ENCODE data around the gene CFC1.
A peak's percentile ranks its signal among the peaks of the same experiment; 100 is the strongest.
"Not testable (repeated sequence)": the region's sequence is repeated elsewhere in the genome, so short reads cannot be mapped to it uniquely, and the experiment has no call there.

Gene CFC1

GRCh38 chr2:130582970-130583369 lies 16.4 kb downstream of the CFC1 start:
- FAIRE-seq, result not testable (repeated sequence)

GRCh38 chr2:130581491-130581890 lies 17.9 kb downstream of the CFC1 start:
- not testable (repeated sequence) for FAIRE-seq

- FAIRE-seq, result not testable (repeated sequence)
These were observed 20.3 kb downstream of the CFC1 start for GRCh38 chr2:130579121-130579520.

- not testable (repeated sequence) for FAIRE-seq
These were observed 21.8 kb downstream of the CFC1 start for GRCh38 chr2:130577559-130577958.

GRCh38 chr2:130576209-130576784 lies 23.1 kb downstream of the CFC1 start:
- FAIRE-seq, result peak; percentile 86

- not testable (repeated sequence) for FAIRE-seq
These were observed 25.1 kb downstream of the CFC1 start for GRCh38 chr2:130574230-130574629.

- FAIRE-seq, result not testable (repeated sequence)
These were observed 27.4 kb downstream of the CFC1 start for GRCh38 chr2:130571929-130572328.

GRCh38 chr2:130566165-130566564 lies 33.2 kb downstream of the CFC1 start:
- not testable (repeated sequence) for FAIRE-seq

- not testable (repeated sequence) for FAIRE-seq
These were observed 42.9 kb downstream of the CFC1 start for GRCh38 chr2:130556441-130556840.

- not testable (repeated sequence) for FAIRE-seq
These were observed 45.2 kb downstream of the CFC1 start for GRCh38 chr2:130554178-130554577.

GRCh38 chr2:130549475-130549874 lies 49.9 kb downstream of the CFC1 start:
- not testable (repeated sequence) for FAIRE-seq

- FAIRE-seq, result not testable (repeated sequence)
These were observed 51.0 kb downstream of the CFC1 start for GRCh38 chr2:130548418-130548817.

GRCh38 chr2:130544978-130545377 lies 54.4 kb downstream of the CFC1 start:
- FAIRE-seq, result not testable (repeated sequence)

- FAIRE-seq, result peak; percentile 92
These were observed 55.4 kb downstream of the CFC1 start for GRCh38 chr2:130543785-130544528.

GRCh38 chr2:130542789-130543188 lies 56.6 kb downstream of the CFC1 start:
- not testable (repeated sequence) for FAIRE-seq

Measured in endometrium (tissue), 2 donors.